GM12878 (cell line): ENCODE data around the gene GVQW3. TPM values are rescaled to one million over a fixed set of nuclear protein-coding genes. Genes with fewer than 3 reads are reported as not detected.

ENCODE experiments used
- ATAC-seq: fragments of 200-7000 bp; cut with Tn5 transposase; 3 replicates; pipeline ENCODE4 v1.9.1; 2020; ENCODE audit warnings: mild to moderate bottlenecking, moderate library complexity
- BruUV-seq: library from RNA; stranded (reverse); fragments of 400-500 nt; replicated peaks from 2 replicates; lab custom pipeline; 2021; lab: Mats Ljungman, UMichigan
- CTCF ChIA-PET: fragments of 300-600 bp; sonication (Branson Sonifier 250); formaldehyde crosslinking; extraction: SDS; loops from one replicate; lab custom pipeline; 2021; ENCODE audit warnings: inconsistent platforms; lab: Yijun Ruan, JAX
- POLR2A ChIA-PET: fragments of 350-600 bp; formaldehyde crosslinking; extraction: SDS; loops from one replicate; lab custom pipeline; 2021; ENCODE audit warnings: inconsistent platforms; lab: Charles Lee
- RAD21 ChIA-PET: fragments of 300-600 bp; sonication (Branson Sonifier 250); formaldehyde crosslinking; loops from one replicate; lab custom pipeline; 2023; ENCODE audit warnings: antibody characterized with exemption; ENCODE audit not compliant: unreplicated experiment; lab: Charles Lee
- SMC1A ChIA-PET: fragments of 300-600 bp; sonication (Branson Sonifier 250); formaldehyde crosslinking; loops from one replicate; lab custom pipeline; 2023; ENCODE audit not compliant: unreplicated experiment, uncharacterized antibody; lab: Charles Lee
- DNase-seq: peaks from one replicate; pipeline ENCODE4 v3.0.0-alpha.2; 2011; ENCODE audit warnings: low read depth, low spot score
- FAIRE-seq: peaks from 3 replicates; lab custom pipeline; 2011; peaks lifted over from hg19 to GRCh38; lab: Jason Lieb, UNC
- H2AFZ ChIP-seq: 2 replicates; pipeline ENCODE4 v1.6.0; 2011; ENCODE audit warnings: low read depth, low read length, control low read depth; ENCODE audit not compliant: control insufficient read depth
- H3K27ac ChIP-seq: 2 replicates; pipeline ENCODE4 v1.5.1; 2011; ENCODE audit warnings: control low read depth; ENCODE audit not compliant: control insufficient read depth, insufficient read depth
- H3K27me3 ChIP-seq, 2 experiments: replicated peaks in 1 of 2; 2 replicates each; pipeline versions ENCODE4 v1.6.0 to v1.6.1; 2011; ENCODE audit warnings: low read length in 1 of 2; ENCODE audit not compliant: control insufficient read depth in 2 of 2, insufficient read depth in 2 of 2
- H3K36me3 ChIP-seq, 2 experiments: 2 replicates each; pipeline ENCODE4 v1.5.1; 2011; ENCODE audit warnings: low read length in 1 of 2; ENCODE audit not compliant: control insufficient read depth in 2 of 2, insufficient read depth in 2 of 2
- H3K4me1 ChIP-seq: 2 replicates; pipeline ENCODE4 v1.6.1; 2011; ENCODE audit warnings: mild to moderate bottlenecking, low read length, moderate library complexity, mixed read lengths; ENCODE audit not compliant: control insufficient read depth, insufficient read depth
- H3K4me2 ChIP-seq: 2 replicates; pipeline ENCODE4 v1.6.0; 2011; ENCODE audit warnings: control low read depth; ENCODE audit not compliant: control insufficient read depth, insufficient read depth
- H3K4me3 ChIP-seq: fragments of 200-600 bp; sonication (generic); 2 replicates; pipeline ENCODE4 v1.5.1; 2016
- H3K79me2 ChIP-seq: 2 replicates; pipeline ENCODE4 v1.6.0; 2011; ENCODE audit warnings: low read length; ENCODE audit not compliant: control insufficient read depth, insufficient read depth
- H3K9ac ChIP-seq: 2 replicates; pipeline ENCODE4 v1.8.0; 2011; ENCODE audit warnings: low read length, control low read depth, mixed read lengths; ENCODE audit not compliant: control insufficient read depth, insufficient read depth
- H3K9me3 ChIP-seq: replicated peaks from 3 replicates; pipeline ENCODE4 v1.5.1; 2011; ENCODE audit warnings: mild to moderate bottlenecking, low read length; ENCODE audit not compliant: control insufficient read depth, insufficient read depth
- H4K20me1 ChIP-seq: 2 replicates; pipeline ENCODE4 v1.6.0; 2011; ENCODE audit not compliant: control insufficient read depth, insufficient read depth
- CBX3 ChIP-seq: fragments of 200-600 bp; sonication (generic); IDR thresholded peaks from 2 replicates; pipeline ENCODE4 v1.6.1; 2016; ENCODE audit warnings: low read depth, borderline replicate concordance
- CBX5 ChIP-seq: sonication (generic); IDR thresholded peaks from 2 replicates; pipeline ENCODE4 v1.6.1; 2016; ENCODE audit warnings: low read depth, moderate library complexity, mild to moderate bottlenecking, inconsistent platforms
- CREB1 ChIP-seq: IDR thresholded peaks from 2 replicates; pipeline ENCODE4 v1.6.1; 2012; ENCODE audit warnings: low read depth, mild to moderate bottlenecking, inconsistent platforms
- EZH2 ChIP-seq: IDR thresholded peaks from 2 replicates; pipeline ENCODE4 v1.6.1; 2012; ENCODE audit warnings: low read depth, mild to moderate bottlenecking, control low read depth, inconsistent platforms, low read length, borderline replicate concordance; ENCODE audit not compliant: control insufficient read depth
- IKZF2 ChIP-seq, 2 experiments: fragments of 450-650 bp; IDR thresholded peaks; 2 replicates each; pipeline ENCODE4 v1.6.1; 2017; ENCODE audit warnings: mild to moderate bottlenecking in 2 of 2, moderate library complexity in 2 of 2
- IRF4 ChIP-seq: IDR thresholded peaks from 2 replicates; pipeline ENCODE4 v1.6.1; 2011; ENCODE audit warnings: low read depth, low read length
- MTA3 ChIP-seq: IDR thresholded peaks from 2 replicates; pipeline ENCODE4 v1.6.1; 2012; ENCODE audit warnings: low read length, inconsistent platforms, borderline replicate concordance
- NFYB ChIP-seq: IDR thresholded peaks from 2 replicates; pipeline ENCODE4 v1.6.1; 2011; ENCODE audit warnings: low read depth, mild to moderate bottlenecking, low read length, improper control_type of control experiment, moderate library complexity; ENCODE audit not compliant: insufficient read depth
- NR2C1 ChIP-seq: fragments of 450-650 bp; IDR thresholded peaks from 2 replicates; pipeline ENCODE4 v1.6.1; 2017; ENCODE audit warnings: antibody characterized with exemption, mild to moderate bottlenecking, moderate library complexity
- PML ChIP-seq: IDR thresholded peaks from 2 replicates; pipeline ENCODE4 v1.6.1; 2012; ENCODE audit warnings: low read length, inconsistent platforms
- POU2F2 ChIP-seq: IDR thresholded peaks from 3 replicates; pipeline ENCODE4 v1.6.1; 2011; ENCODE audit warnings: low read depth, mild to moderate bottlenecking, low read length, borderline replicate concordance
- STAT1 ChIP-seq: fragments of 450-650 bp; conservative IDR thresholded peaks from 2 replicates; pipeline ENCODE4 v1.6.1; 2014; ENCODE audit warnings: antibody characterized with exemption, mild to moderate bottlenecking
- TCF12 ChIP-seq: IDR thresholded peaks from 2 replicates; pipeline ENCODE4 v1.6.1; 2011; ENCODE audit warnings: low read depth, mild to moderate bottlenecking, low read length
- ZNF207 ChIP-seq: fragments of 450-650 bp; IDR thresholded peaks from 2 replicates; pipeline ENCODE4 v1.6.1; 2014; ENCODE audit warnings: antibody characterized with exemption, mild to moderate bottlenecking, borderline replicate concordance
- WGBS: methylation state at CpG from one replicate; pipeline ENCODE4 v1.1.6; 2016; ENCODE audit warnings: low lambda C conversion rate; ENCODE audit not compliant: insufficient replicate concordance, insufficient coverage; ENCODE audit errors: missing lambda C conversion rate; 5-methylcytosine and 5-hydroxymethylcytosine counted together
- in situ Hi-C: fragments of 300-500 bp; cut with MboI; formaldehyde crosslinking; loops from 9 replicates; pipeline ENCODE4 v1.14.3; 2018; ENCODE audit warnings: mixed read lengths
- intact Hi-C: fragments of 100-400 bp; cut with micrococcal nuclease; formaldehyde crosslinking; loops from one replicate; pipeline ENCODE4 v1.14.2; 2022; ENCODE audit not compliant: unreplicated experiment
- polyA plus RNA-seq, 11 experiments: library from polyadenylated mRNA; depleted of rRNA in 4 of 11; unstranded in 6 of 11; stranded (reverse) in 5 of 11; fragments of >200 nt; fragmentation: Nextera tagmentation in 4 of 11; fragmentation: Illumina TruSeq in 1 of 11; extraction: Ambion mirVana in 4 of 11; extraction: Trizol in 1 of 11; gene quantifications; 1 replicate in 1 of 11; 2 replicates in 10 of 11; pipeline versions ENCODE4 v1.2.1 to v1.2.3, GENCODE V29; 2011 to 2016; ENCODE audit warnings: inconsistent platforms in 2 of 11, missing spikeins in 2 of 11, low read depth in 1 of 11
- total RNA-seq, 4 experiments: library from RNA; depleted of rRNA in 3 of 4; stranded (reverse); fragments of >200 nt in 3 of 4; fragmentation: Illumina TruSeq in 1 of 4; extraction: Trizol in 1 of 4; gene quantifications; 2 replicates each; pipeline versions ENCODE4 v1.2.1 to v1.2.3, GENCODE V29; 2013 to 2021
- TF ChIP-seq, protein P1 (sequence below): fragments of 450-650 bp; IDR thresholded peaks from 2 replicates; pipeline ENCODE4 v1.6.1; 2017; ENCODE audit warnings: low read depth, mild to moderate bottlenecking, moderate library complexity

The GVQW3 gene
- total and polyA plus RNA-seq, 10 of the 15 experiments (the other 5 are each of a cell fraction or from before 2014, with no cell fraction given) = 0.13 to 3.3 (median 1.7) TPM

DNA sequence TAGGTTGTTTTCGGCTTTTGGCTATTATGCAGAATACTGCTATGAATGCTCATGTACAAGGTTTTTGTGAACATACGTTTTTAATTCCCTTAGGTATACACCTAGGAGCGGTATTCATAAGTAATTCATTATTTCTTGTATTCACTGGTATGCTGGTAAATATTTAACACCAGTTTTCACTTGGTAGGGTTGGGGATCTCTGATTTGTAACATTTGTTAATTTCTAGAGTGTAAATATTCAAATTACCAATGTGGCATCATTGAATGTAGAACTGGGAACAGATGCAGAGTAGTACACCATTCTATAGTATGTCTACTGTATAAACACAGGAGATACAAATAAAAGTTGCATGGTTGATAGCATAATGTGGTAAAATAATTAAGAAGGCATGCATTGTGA, 16.3 kb downstream of the GVQW3 start:
- no peaks in the 10 kb centered on the region for H3K27me3 ChIP-seq
- no peak overlapping the region for H3K4me2 ChIP-seq
- ChIA-PET SMC1A (no interaction called here), POLR2A (no interaction called here), RAD21 (no interaction called here), CTCF (no interaction called here)
- DNase-seq = no peak
- H3K9ac ChIP-seq = no peak overlapping the region
- no TSS peak for BruUV-seq
- H2AFZ ChIP-seq = no peak overlapping the region
- in situ Hi-C loops = no loop called here
- no peak for FAIRE-seq
- H3K4me3 ChIP-seq = no peak overlapping the region
- H3K9me3 ChIP-seq = no peaks in the 10 kb centered on the region
- peak; percentile 44; the same call in 2 of the 3 replicates for ATAC-seq
- no peaks in the 10 kb centered on the region for H3K79me2 ChIP-seq
- no peaks in the 10 kb centered on the region for H3K4me1 ChIP-seq
- 19% methylated on average over 3 of the region's 3 CpGs for WGBS
- no peak overlapping the region for H3K27ac ChIP-seq
- no peak for TF ChIP-seq CBX3
- TF ChIP-seq CREB1 = no peak
- no peak for TF ChIP-seq IRF4
- TF ChIP-seq IKZF2 (IDR thresholded peaks at IDR 0.05) = no peak
- TF ChIP-seq NR2C1 = no peak
- no peak for TF ChIP-seq ZNF207
- TF ChIP-seq POU2F2 = no peak
- no peaks in the 10 kb centered on the region for H3K36me3 ChIP-seq
- intact Hi-C loops = no loop called here
- H4K20me1 ChIP-seq = no peaks in the 10 kb centered on the region

GRCh38 chr11:76400967-76401366, 19.8 kb downstream of the GVQW3 start:
- RAD21 ChIA-PET = no interaction called here
- Histone ChIP-seq H3K9ac (no peak overlapping the region), H3K36me3 (no peaks in the 10 kb centered on the region), H3K4me3 (no peak overlapping the region), H3K27me3 (no peaks in the 10 kb centered on the region), H4K20me1 (no peaks in the 10 kb centered on the region), H3K79me2 (no peaks in the 10 kb centered on the region), H3K27ac (no peak overlapping the region), H3K9me3 (no peaks in the 10 kb centered on the region), H2AFZ (no peak overlapping the region), H3K4me1 (no peaks in the 10 kb centered on the region), H3K4me2 (no peak overlapping the region)
- no peak for ATAC-seq
- no peak for FAIRE-seq
- no TSS peak for BruUV-seq
- intact Hi-C loops = no loop called here
- in situ Hi-C loops = no loop called here
- TF ChIP-seq EZH2 (no peak), NFYB (no peak), TCF12 (no peak), MTA3 (no peak), CBX5 (no peak), STAT1 (no peak), PML (no peak)
- TF ChIP-seq, protein P1, sequence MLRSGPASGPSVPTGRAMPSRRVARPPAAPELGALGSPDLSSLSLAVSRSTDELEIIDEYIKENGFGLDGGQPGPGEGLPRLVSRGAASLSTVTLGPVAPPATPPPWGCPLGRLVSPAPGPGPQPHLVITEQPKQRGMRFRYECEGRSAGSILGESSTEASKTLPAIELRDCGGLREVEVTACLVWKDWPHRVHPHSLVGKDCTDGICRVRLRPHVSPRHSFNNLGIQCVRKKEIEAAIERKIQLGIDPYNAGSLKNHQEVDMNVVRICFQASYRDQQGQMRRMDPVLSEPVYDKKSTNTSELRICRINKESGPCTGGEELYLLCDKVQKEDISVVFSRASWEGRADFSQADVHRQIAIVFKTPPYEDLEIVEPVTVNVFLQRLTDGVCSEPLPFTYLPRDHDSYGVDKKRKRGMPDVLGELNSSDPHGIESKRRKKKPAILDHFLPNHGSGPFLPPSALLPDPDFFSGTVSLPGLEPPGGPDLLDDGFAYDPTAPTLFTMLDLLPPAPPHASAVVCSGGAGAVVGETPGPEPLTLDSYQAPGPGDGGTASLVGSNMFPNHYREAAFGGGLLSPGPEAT = no peak
- 0% methylated on average over 1 of the region's 1 CpG for WGBS
- POLR2A ChIA-PET = no interaction called here
- CTCF ChIA-PET = no interaction called here
- no peak for DNase-seq
- SMC1A ChIA-PET = no interaction called here
